Suprapubic skin (tissue), 4 donors: ENCODE results near the gene PSMD2.

Experiments used
- CTCF ChIP-seq, 2 donors: fragments of 200-600 bp in 1 of 2; fragments of 450-650 bp in 1 of 2; sonication (generic) in 1 of 2; IDR thresholded peaks; one replicate each; pipeline ENCODE4 v1.5.1; 2016 to 2019; ENCODE audit warnings: antibody characterized with exemption in 2 of 2, mild to moderate bottlenecking in 1 of 2, moderate library complexity in 1 of 2
- POLR2A ChIP-seq, 2 donors: fragments of 450-650 bp; IDR thresholded peaks; one replicate each; pipeline ENCODE4 v1.6.1; 2017; ENCODE audit warnings: antibody characterized with exemption in 2 of 2, mild to moderate bottlenecking in 2 of 2, moderate library complexity in 2 of 2
- POLR2AphosphoS5 ChIP-seq, 3 donors: sonication (generic); formaldehyde crosslinking; IDR thresholded peaks; one replicate each; pipeline ENCODE4 v1.6.1; 2017; ENCODE audit warnings: antibody characterized with exemption in 3 of 3

GRCh38 chr3:184322731-184323487 lies 23.9 kb downstream of the PSMD2 start:
- TF ChIP-seq CTCF (IDR thresholded peaks at IDR 0.05) (no peak), POLR2AphosphoS5 (IDR thresholded peaks at IDR 0.05) (no peak), POLR2A (IDR thresholded peaks at IDR 0.05) (no peak)
